GM13976 (cell line): ENCODE measurements around the gene GTF2IRD1.
"Not testable (repeated sequence)": the region's sequence is repeated elsewhere in the genome, so short reads cannot be mapped to it uniquely, and the experiment has no call there.

ENCODE experiments used
- DNase-seq: peaks from one replicate; pipeline ENCODE4 v3.0.0; 2012; ENCODE audit warnings: low spot score
- CTCF ChIP-seq: IDR thresholded peaks from 2 replicates; pipeline ENCODE4 v1.5.1; 2012; ENCODE audit warnings: borderline replicate concordance, mild to moderate bottlenecking; ENCODE audit not compliant: insufficient read depth; ENCODE audit errors: extremely low read depth, missing control alignments, control extremely low read depth
- in situ Hi-C: fragments of 300-500 bp; cut with MboI; formaldehyde crosslinking; loops from one replicate; pipeline ENCODE4 v1.12.0; 2022; ENCODE audit warnings: low sequenced_read_pairs, mixed read lengths, inconsistent platforms; ENCODE audit not compliant: unreplicated experiment

The GTF2IRD1 gene

GRCh38 chr7:74503943-74504342 lies 50.2 kb downstream of the GTF2IRD1 start:
- no peak for TF ChIP-seq CTCF
- in situ Hi-C loops = no loop called here
- no peak for DNase-seq

GRCh38 chr7:74505471-74506324 lies 52.0 kb downstream of the GTF2IRD1 start:
- in situ Hi-C loops = no loop called here

GRCh38 chr7:74506325-74506724 lies 52.6 kb downstream of the GTF2IRD1 start:
- in situ Hi-C loops = no loop called here
- no peak for TF ChIP-seq CTCF
- DNase-seq = no peak

More at GRCh38 chr7:74505471-74506324, 52.0 kb downstream of the GTF2IRD1 start:
- DNase-seq = no peak
- TF ChIP-seq CTCF = no peak

GRCh38 chr7:74507538-74508319 lies 54.0 kb downstream of the GTF2IRD1 start:
- no peak for TF ChIP-seq CTCF
- no peak for DNase-seq
- in situ Hi-C loops = no loop called here

GRCh38 chr7:74509453-74509852 lies 55.7 kb downstream of the GTF2IRD1 start:
- in situ Hi-C loops, DNase-seq: not testable (repeated sequence)

- in situ Hi-C loops = no loop called here
- no peak for DNase-seq
- TF ChIP-seq CTCF = no peak
These were observed 57.6 kb downstream of the GTF2IRD1 start for GRCh38 chr7:74511345-74511744.

- in situ Hi-C loops = no loop called here
- no peak for DNase-seq
- TF ChIP-seq CTCF = no peak
These were observed 59.1 kb downstream of the GTF2IRD1 start for GRCh38 chr7:74512762-74513161.
